Prostate gland (tissue), 2 donors: Measurements from ENCODE around the gene WDR48. TPM values are rescaled to one million over a fixed set of nuclear protein-coding genes. Genes with fewer than 3 reads are reported as not detected.

Experiments
- DNase-seq: peaks from one replicate; pipeline ENCODE4 v3.0.0-alpha.2; 2019; ENCODE audit warnings: low spot score
- H3K27ac ChIP-seq, 2 donors: fragments of 200-600 bp; sonication (generic); 2 replicates each; pipeline ENCODE4 v1.5.1; 2017 to 2019
- H3K27me3 ChIP-seq: fragments of 200-600 bp; sonication (generic); replicated peaks from 2 replicates; pipeline ENCODE4 v1.5.1; 2019; ENCODE audit not compliant: insufficient read depth
- H3K36me3 ChIP-seq, 2 donors: fragments of 200-600 bp; sonication (generic); 1 replicate in 1 of 2; 2 replicates in 1 of 2; pipeline versions ENCODE4 v1.5.1 to v1.8.1; 2017 to 2019
- H3K4me1 ChIP-seq: fragments of 200-600 bp; sonication (generic); replicated peaks from 2 replicates; pipeline ENCODE4 v1.5.1; 2019
- H3K4me3 ChIP-seq, 2 donors: fragments of 200-600 bp; sonication (generic); 2 replicates each; pipeline ENCODE4 v1.5.1; 2017 to 2019
- H3K9me3 ChIP-seq: fragments of 200-600 bp; sonication (generic); 2 replicates; pipeline ENCODE4 v1.5.1; 2017
- CTCF ChIP-seq, 4 experiments: fragments of 200-600 bp in 2 of 4; fragments of 450-650 bp in 2 of 4; sonication (generic) in 2 of 4; IDR thresholded peaks; 1 replicate in 3 of 4; 2 replicates in 1 of 4; pipeline ENCODE4 v1.5.1; 2016 to 2019; ENCODE audit warnings: antibody characterized with exemption in 4 of 4, mild to moderate bottlenecking in 2 of 4, moderate library complexity in 2 of 4
- POLR2A ChIP-seq: fragments of 450-650 bp; IDR thresholded peaks from one replicate; pipeline ENCODE4 v1.6.1; 2016; ENCODE audit warnings: antibody characterized with exemption, mild to moderate bottlenecking
- POLR2AphosphoS5 ChIP-seq: sonication (generic); formaldehyde crosslinking; IDR thresholded peaks from one replicate; pipeline ENCODE4 v1.6.1; 2017; ENCODE audit warnings: antibody characterized with exemption
- WGBS: methylation state at CpG from one replicate; pipeline ENCODE4 v1.1.5; 2018; 5-methylcytosine and 5-hydroxymethylcytosine counted together
- intact Hi-C: fragments of 100-400 bp; cut with DNase I; formaldehyde crosslinking; loops from one replicate; pipeline ENCODE4 v1.14.2; 2022
- total RNA-seq, 2 donors: library from RNA; depleted of rRNA; stranded (reverse); fragments of >200 nt; gene quantifications; one replicate each; pipeline ENCODE4 v1.1.0, GENCODE V29; 2016

The WDR48 gene
- total RNA-seq, 2 donors from 2014 or later, result 22.5 to 46.7 TPM

DNA sequence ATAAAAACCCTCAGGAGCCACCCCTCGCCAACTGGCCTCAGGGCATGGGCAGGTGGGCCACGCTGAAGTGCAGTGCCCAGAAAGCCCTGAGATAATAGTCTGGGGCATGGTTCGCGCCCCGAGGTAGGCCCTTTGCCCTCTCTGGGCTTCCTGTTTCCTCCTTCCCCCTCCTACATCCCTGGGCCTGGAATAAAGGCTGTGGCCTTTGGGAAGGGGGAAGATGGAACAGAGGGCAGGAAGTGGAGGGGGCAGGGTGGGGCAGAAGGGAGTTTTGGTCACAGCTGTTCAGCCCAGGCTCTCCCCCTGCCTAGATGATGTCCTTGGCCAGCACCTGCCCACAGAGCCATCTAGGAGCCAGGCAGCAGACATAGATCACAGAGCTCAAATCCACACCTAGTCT lies 90.3 kb downstream of the WDR48 start:
- intact Hi-C loops, result no loop called here
- 37% methylated on average over 5 of the region's 5 CpGs for WGBS
- TF ChIP-seq POLR2AphosphoS5 (no peak), POLR2A (no peak), CTCF (IDR thresholded peaks at IDR 0.05) (no peak)
- peak; percentile 46 for DNase-seq
- H3K27ac ChIP-seq, result peak overlapping the region; percentile 93 to 100
- H3K4me1 ChIP-seq, result peaks cover 34% of the 10 kb centered on the region
- no peak overlapping the region for H3K4me3 ChIP-seq
- no peaks in the 10 kb centered on the region for H3K9me3 ChIP-seq
- H3K36me3 ChIP-seq, result peaks cover 8 to 17% of the 10 kb centered on the region in 2 donors
- no peaks in the 10 kb centered on the region for H3K27me3 ChIP-seq

GRCh38 chr3:39143051-39143885 lies 91.5 kb downstream of the WDR48 start:
- H3K27me3 ChIP-seq, result no peaks in the 10 kb centered on the region
- no peak for TF ChIP-seq POLR2AphosphoS5
- no peak for TF ChIP-seq CTCF (IDR thresholded peaks at IDR 0.05)
- no peak for TF ChIP-seq POLR2A
- DNase-seq, result no peak
- peaks cover 43% of the 10 kb centered on the region for H3K4me1 ChIP-seq
- peaks cover 8 to 17% of the 10 kb centered on the region in 2 donors for H3K36me3 ChIP-seq
- H3K4me3 ChIP-seq, result no peak overlapping the region
- 75% methylated on average over 14 of the region's 14 CpGs for WGBS
- no peaks in the 10 kb centered on the region for H3K9me3 ChIP-seq
- intact Hi-C loops, result no loop called here
- H3K27ac ChIP-seq, result peak overlapping the region; percentile 93 to 100

GRCh38 chr3:39144095-39144747 lies 92.4 kb downstream of the WDR48 start:
- Histone ChIP-seq H3K4me1 (peaks cover 49% of the 10 kb centered on the region), H3K36me3 (peaks cover 8 to 17% of the 10 kb centered on the region in 2 donors), H3K27me3 (no peaks in the 10 kb centered on the region), H3K4me3 (no peak overlapping the region), H3K9me3 (no peaks in the 10 kb centered on the region), H3K27ac (peak overlapping the region; percentile 93 to 100)
- 84% methylated on average over 20 of the region's 20 CpGs for WGBS
- TF ChIP-seq POLR2AphosphoS5 (no peak), CTCF (IDR thresholded peaks at IDR 0.05) (no peak), POLR2A (no peak)
- no peak for DNase-seq
- intact Hi-C loops, result no loop called here

DNA sequence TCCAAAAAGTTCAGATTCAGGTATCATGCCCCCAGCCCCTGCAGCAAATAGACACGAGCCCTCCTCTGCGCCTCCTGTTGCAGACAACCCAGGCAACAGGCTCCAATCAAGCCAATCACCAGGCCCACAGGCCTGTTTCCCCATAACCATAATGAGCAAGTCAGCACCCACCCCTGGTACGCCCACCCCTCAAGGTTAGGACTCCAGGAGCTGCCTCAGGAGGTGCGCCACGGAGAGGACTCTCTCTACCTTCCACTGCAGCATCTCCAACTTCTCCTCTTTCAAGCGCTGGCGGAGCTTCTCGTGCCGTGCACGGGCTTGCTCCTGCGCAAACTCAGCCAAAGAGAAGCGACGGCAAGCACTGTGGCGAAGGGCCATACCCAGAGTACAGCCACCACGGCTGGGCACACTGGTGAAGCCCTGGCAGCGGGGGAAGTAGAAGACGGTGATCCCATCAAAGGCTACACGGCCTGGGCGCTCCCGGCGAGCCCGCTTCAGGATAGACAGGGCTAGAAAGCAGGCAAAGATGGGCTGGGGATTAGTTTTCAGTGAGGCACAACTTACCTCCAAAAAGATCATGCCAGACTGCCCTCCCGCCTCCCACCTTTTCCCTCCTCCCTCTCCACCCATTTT lies 93.0 kb downstream of the WDR48 start:
- no peaks in the 10 kb centered on the region for H3K27me3 ChIP-seq
- intact Hi-C loops, result no loop called here
- DNase-seq, result no peak

More for the DNA sequence above, 93.0 kb downstream of the WDR48 start:
- Histone ChIP-seq H3K9me3 (no peaks in the 10 kb centered on the region), H3K27ac (peak overlapping the region; percentile 93 to 100), H3K36me3 (peaks cover 8 to 17% of the 10 kb centered on the region in 2 donors), H3K4me3 (no peak overlapping the region), H3K4me1 (peaks cover 55% of the 10 kb centered on the region)
- 93% methylated on average over 23 of the region's 23 CpGs for WGBS
- TF ChIP-seq CTCF (IDR thresholded peaks at IDR 0.05) (no peak), POLR2A (no peak), POLR2AphosphoS5 (no peak)
